Neural crest cell (in vitro differentiated cells): ENCODE measurements around the gene UNC5C. TPM values are rescaled to one million over a fixed set of nuclear protein-coding genes. Genes with fewer than 3 reads are reported as not detected.

ENCODE experiments used
- DNase-seq: peaks from one replicate; pipeline ENCODE4 v3.0.0; 2021; ENCODE audit warnings: low read depth, mixed read lengths, low spot score
- H3K27ac Mint-ChIP-seq: one replicate; pipeline ENCODE4 v1.8.0; 2021; ENCODE audit warnings: mild to moderate bottlenecking, mixed read lengths; ENCODE audit not compliant: unreplicated experiment
- H3K27me3 Mint-ChIP-seq: 2 replicates; pipeline ENCODE4 v1.8.0; 2021; ENCODE audit warnings: low read depth, mild to moderate bottlenecking, mixed read lengths
- H3K36me3 Mint-ChIP-seq: 2 replicates; pipeline ENCODE4 v1.8.0; 2021; ENCODE audit warnings: low read depth, mild to moderate bottlenecking, mixed read lengths
- H3K4me1 Mint-ChIP-seq: 2 replicates; pipeline ENCODE4 v1.8.0; 2021; ENCODE audit warnings: mixed read lengths
- H3K4me3 Mint-ChIP-seq: one replicate; pipeline ENCODE4 v1.8.0; 2021; ENCODE audit warnings: mild to moderate bottlenecking, mixed read lengths
- H3K9me3 Mint-ChIP-seq: 2 replicates; pipeline ENCODE4 v1.8.0; 2021; ENCODE audit warnings: mixed read lengths
- total RNA-seq: library from RNA; stranded (reverse); gene quantifications from 2 replicates; pipeline ENCODE4 v1.2.1, GENCODE V29; 2021
- TF ChIP-seq, protein P1 (sequence below): fragments of 200-600 bp; sonication (generic); conservative IDR thresholded peaks from 2 replicates; pipeline ENCODE4 v1.5.0; 2021; ENCODE audit warnings: antibody characterized with exemption, mild to moderate bottlenecking

Gene UNC5C
- total RNA-seq, 1 donor from 2014 or later: 6.5 TPM

DNA sequence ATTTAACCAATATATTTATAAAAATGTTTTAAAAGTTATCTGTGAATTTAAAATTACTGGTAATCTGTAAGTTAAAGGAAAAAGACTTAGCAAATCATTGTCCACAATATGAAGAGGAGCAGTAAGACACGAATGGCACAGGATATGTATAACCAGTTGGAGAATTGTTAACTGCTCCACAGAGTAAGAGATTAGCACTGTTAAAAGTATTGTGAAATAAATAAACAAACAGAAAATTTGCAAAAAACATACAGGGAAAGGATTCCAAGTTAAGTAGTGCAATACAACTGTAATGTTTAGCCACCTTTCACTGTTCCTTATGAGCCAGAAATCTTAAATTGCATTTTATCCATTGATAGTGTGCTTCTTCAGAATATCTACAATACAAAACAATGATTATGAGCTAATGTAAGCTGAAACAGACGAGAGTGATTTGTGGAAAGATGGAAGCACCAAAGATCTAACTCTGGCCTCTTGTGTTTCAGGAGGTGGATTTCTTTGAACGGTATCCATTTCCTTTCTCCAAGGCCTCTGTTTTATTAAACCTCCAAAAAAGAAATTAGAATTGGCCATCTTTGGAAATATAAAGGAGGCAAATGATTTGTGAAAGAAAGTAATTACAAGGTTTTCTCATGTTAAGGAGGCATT is 188.4 kb downstream of the UNC5C start:
- Mint-ChIP-seq H3K27me3 (no peaks in the 10 kb centered on the region), H3K4me3 (no peak overlapping the region), H3K9me3 (no peaks in the 10 kb centered on the region), H3K36me3 (no peaks in the 10 kb centered on the region), H3K27ac (no peak overlapping the region), H3K4me1 (peaks cover 56% of the 10 kb centered on the region)
- no peak for DNase-seq
- TF ChIP-seq, protein P1, sequence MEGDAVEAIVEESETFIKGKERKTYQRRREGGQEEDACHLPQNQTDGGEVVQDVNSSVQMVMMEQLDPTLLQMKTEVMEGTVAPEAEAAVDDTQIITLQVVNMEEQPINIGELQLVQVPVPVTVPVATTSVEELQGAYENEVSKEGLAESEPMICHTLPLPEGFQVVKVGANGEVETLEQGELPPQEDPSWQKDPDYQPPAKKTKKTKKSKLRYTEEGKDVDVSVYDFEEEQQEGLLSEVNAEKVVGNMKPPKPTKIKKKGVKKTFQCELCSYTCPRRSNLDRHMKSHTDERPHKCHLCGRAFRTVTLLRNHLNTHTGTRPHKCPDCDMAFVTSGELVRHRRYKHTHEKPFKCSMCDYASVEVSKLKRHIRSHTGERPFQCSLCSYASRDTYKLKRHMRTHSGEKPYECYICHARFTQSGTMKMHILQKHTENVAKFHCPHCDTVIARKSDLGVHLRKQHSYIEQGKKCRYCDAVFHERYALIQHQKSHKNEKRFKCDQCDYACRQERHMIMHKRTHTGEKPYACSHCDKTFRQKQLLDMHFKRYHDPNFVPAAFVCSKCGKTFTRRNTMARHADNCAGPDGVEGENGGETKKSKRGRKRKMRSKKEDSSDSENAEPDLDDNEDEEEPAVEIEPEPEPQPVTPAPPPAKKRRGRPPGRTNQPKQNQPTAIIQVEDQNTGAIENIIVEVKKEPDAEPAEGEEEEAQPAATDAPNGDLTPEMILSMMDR: no peak

GRCh38 chr4:95358421-95358820 is 190.4 kb downstream of the UNC5C start:
- no peaks in the 10 kb centered on the region for H3K27me3 Mint-ChIP-seq
- no peak overlapping the region for H3K4me3 Mint-ChIP-seq
- TF ChIP-seq, protein P1: no peak
- H3K27ac Mint-ChIP-seq: no peak overlapping the region
- no peak for DNase-seq
- no peaks in the 10 kb centered on the region for H3K9me3 Mint-ChIP-seq
- peaks cover 52% of the 10 kb centered on the region for H3K4me1 Mint-ChIP-seq
- peaks cover 4% of the 10 kb centered on the region for H3K36me3 Mint-ChIP-seq

- DNase-seq: no peak
- H3K9me3 Mint-ChIP-seq: peaks cover 4% of the 10 kb centered on the region
- H3K27me3 Mint-ChIP-seq: no peaks in the 10 kb centered on the region
- peaks cover 50% of the 10 kb centered on the region for H3K4me1 Mint-ChIP-seq
- H3K36me3 Mint-ChIP-seq: peaks cover 8% of the 10 kb centered on the region
- H3K4me3 Mint-ChIP-seq: no peak overlapping the region
- H3K27ac Mint-ChIP-seq: no peak overlapping the region
- TF ChIP-seq, protein P1: no peak
Observed at GRCh38 chr4:95355021-95355420, 193.8 kb downstream of the UNC5C start.

DNA sequence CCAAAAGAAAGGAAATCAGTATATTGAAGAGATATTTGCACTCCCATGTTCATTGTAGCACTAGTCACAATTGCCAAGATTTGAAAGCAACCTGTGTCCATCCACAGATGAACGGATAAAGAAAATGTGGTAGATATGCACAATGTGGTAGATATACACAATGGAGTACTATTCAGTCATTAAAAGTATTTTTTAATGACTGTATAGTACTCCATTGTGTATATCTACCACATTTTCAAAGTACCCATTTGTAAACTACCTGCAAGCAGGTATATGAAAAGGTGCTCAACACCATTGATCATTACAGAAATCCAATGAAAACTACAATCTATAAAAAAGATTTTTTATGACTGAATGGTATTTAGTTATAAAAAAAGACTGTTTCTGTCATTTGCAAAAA is 200.4 kb downstream of the UNC5C start:
- H3K4me3 Mint-ChIP-seq: no peak overlapping the region
- peaks cover 19% of the 10 kb centered on the region for H3K4me1 Mint-ChIP-seq
- peaks cover 20% of the 10 kb centered on the region for H3K9me3 Mint-ChIP-seq
- TF ChIP-seq, protein P1: no peak
- H3K27me3 Mint-ChIP-seq: no peaks in the 10 kb centered on the region
- H3K36me3 Mint-ChIP-seq: peaks cover 20% of the 10 kb centered on the region
- no peak overlapping the region for H3K27ac Mint-ChIP-seq
- DNase-seq: no peak

GRCh38 chr4:95343235-95343634 is 205.5 kb downstream of the UNC5C start:
- TF ChIP-seq, protein P1: no peak
- H3K27ac Mint-ChIP-seq: no peak overlapping the region
- peaks cover 21% of the 10 kb centered on the region for H3K9me3 Mint-ChIP-seq
- H3K4me1 Mint-ChIP-seq: no peaks in the 10 kb centered on the region
- no peaks in the 10 kb centered on the region for H3K27me3 Mint-ChIP-seq
- H3K4me3 Mint-ChIP-seq: no peak overlapping the region
- no peak for DNase-seq
- peaks cover 13% of the 10 kb centered on the region for H3K36me3 Mint-ChIP-seq
